PFSK-1 (cell line): ENCODE data around the gene NAPA.

Source experiments
- FOXP2 ChIP-seq: optimal IDR thresholded peaks from 2 replicates; pipeline ENCODE3; 2011; ENCODE audit warnings: borderline replicate concordance, control low read depth, inconsistent platforms; ENCODE audit not compliant: insufficient read depth; ENCODE audit errors: extremely low read length, extremely low read depth
- SIN3A ChIP-seq: IDR thresholded peaks from 2 replicates; pipeline ENCODE4 v1.6.1; 2012; ENCODE audit warnings: mild to moderate bottlenecking, low read length, moderate library complexity, borderline replicate concordance; ENCODE audit not compliant: insufficient read depth
- TAF1 ChIP-seq: IDR thresholded peaks from 2 replicates; pipeline ENCODE4 v1.6.1; 2012; ENCODE audit warnings: low read length, control low read depth, borderline replicate concordance; ENCODE audit not compliant: insufficient read depth

DNA sequence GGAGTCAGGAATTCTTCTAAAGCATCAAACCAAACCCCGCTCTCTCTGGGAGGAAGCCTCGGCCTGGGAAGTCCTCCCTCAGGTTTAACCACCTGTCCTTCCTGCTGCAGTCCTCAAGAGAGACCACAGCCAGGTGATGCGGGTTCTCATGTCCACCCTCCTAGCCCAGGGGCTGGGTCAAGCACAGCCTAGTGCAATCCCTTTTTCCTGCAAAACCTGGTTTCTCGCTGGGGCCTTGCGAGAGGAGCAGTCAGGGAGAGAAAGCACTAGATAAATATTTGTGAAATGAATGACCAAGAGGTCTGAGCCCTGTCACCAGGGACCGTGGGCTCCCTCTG, 45.5 kb downstream of the NAPA start:
- TF ChIP-seq TAF1: no peak
- no peak for TF ChIP-seq FOXP2
- TF ChIP-seq SIN3A: no peak
